ENCODE data around the gene PLAGL2. TPM values are rescaled to one million over a fixed set of nuclear protein-coding genes. Genes with fewer than 3 reads are reported as not detected.

PLAGL2 gene
- total RNA-seq, 1 experiment from 2014 or later, result 8.5 TPM

DNA sequence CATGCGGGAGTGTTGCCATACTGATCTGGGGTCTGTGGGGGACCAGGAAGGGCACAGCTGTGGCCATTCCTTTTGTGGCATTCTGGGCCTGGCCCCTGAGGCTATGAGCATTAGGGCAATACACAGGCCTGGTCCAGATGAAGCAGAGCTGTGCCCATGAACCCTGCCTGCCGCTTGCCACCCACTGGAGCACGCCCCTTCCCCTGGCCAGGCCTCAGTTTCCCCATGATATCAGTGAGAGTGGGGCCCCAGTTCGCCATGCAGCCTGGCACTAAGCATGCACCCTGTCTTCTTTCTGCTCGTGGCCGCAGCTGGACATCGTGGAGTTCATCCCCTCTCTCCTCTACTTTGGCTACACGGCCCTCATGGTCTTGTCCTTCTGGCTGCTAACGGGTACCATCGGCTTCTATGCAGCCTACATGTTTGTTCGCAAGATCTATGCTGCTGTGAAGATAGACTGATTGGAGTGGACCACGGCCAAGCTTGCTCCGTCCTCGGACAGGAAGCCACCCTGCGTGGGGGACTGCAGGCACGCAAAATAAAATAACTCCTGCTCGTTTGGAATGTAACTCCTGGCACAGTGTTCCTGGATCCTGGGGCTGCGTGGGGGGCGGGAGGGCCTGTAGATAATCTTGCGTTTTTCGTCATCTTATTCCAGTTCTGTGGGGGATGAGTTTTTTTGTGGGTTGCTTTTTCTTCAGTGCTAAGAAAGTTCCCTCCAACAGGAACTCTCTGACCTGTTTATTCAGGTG lies 42.4 kb downstream of the PLAGL2 start:
- H3K36me3 ChIP-seq (replicated peaks; ENCODE audit: control insufficient read depth, insufficient read depth, low read length), result peaks cover 47% of the 10 kb centered on the region
- H3K27me3 ChIP-seq (ENCODE audit: control insufficient read depth, insufficient read depth, low read length), result no peaks in the 10 kb centered on the region
- no peak overlapping the region for H3K4me3 ChIP-seq (ENCODE audit: insufficient read depth, low read depth, low read length)
- no peak for DNase-seq

GRCh38 chr20:32163951-32164350 lies 43.6 kb downstream of the PLAGL2 start:
- DNase-seq, result no peak
- H3K27me3 ChIP-seq (ENCODE audit: control insufficient read depth, insufficient read depth, low read length), result no peaks in the 10 kb centered on the region
- H3K4me3 ChIP-seq (ENCODE audit: insufficient read depth, low read depth, low read length), result no peak overlapping the region
- H3K36me3 ChIP-seq (replicated peaks; ENCODE audit: control insufficient read depth, insufficient read depth, low read length), result peaks cover 58% of the 10 kb centered on the region

- H3K36me3 ChIP-seq (replicated peaks; ENCODE audit: control insufficient read depth, insufficient read depth, low read length), result peaks cover 71% of the 10 kb centered on the region
- H3K4me3 ChIP-seq (ENCODE audit: insufficient read depth, low read depth, low read length), result no peak overlapping the region
- no peaks in the 10 kb centered on the region for H3K27me3 ChIP-seq (ENCODE audit: control insufficient read depth, insufficient read depth, low read length)
- DNase-seq, result no peak
These were observed 45.2 kb downstream of the PLAGL2 start for GRCh38 chr20:32162351-32162750.

- Histone ChIP-seq H3K36me3 (replicated peaks; ENCODE audit: control insufficient read depth, insufficient read depth, low read length) (peaks cover 62% of the 10 kb centered on the region), H3K4me3 (ENCODE audit: insufficient read depth, low read depth, low read length) (no peak overlapping the region), H3K27me3 (ENCODE audit: control insufficient read depth, insufficient read depth, low read length) (no peaks in the 10 kb centered on the region)
- DNase-seq, result peak; percentile 32
These were observed 47.2 kb downstream of the PLAGL2 start for GRCh38 chr20:32160341-32160740.

GRCh38 chr20:32159766-32160221 lies 47.7 kb downstream of the PLAGL2 start:
- no peak overlapping the region for H3K4me3 ChIP-seq (ENCODE audit: insufficient read depth, low read depth, low read length)

DNA sequence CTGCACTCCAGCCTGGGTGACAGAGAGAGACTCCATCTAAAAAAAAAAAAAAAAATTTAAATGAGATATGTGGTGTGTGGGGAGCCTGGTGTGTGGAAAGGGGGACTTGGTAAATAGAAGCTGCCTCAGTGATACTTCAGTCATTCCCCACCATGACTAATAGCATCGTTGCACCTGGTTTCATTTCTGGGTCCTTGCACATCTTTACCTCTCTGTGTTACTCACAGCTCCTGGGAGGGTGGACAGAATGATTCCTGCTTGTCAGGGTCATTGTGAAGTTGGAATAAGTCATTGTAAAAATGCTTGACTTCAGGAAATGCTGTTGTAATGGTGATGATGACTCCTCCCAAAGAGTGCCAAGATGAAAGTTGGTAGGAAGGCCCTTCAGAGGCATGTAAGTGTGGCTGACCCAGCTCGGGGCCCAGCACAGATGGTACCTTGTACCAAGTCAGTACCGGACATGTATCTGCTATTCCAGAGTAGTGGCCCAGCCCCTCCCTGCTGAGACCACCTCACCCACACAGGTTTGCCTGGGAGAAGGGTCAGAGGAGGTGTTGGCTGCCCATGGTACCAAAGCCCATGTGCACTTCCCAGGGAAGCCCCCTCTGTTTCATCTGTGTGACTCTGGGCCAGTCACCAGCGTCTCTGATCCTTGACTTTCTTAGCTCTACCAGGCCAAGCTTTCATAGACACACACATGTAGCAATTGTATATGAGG lies 48.4 kb downstream of the PLAGL2 start:
- no peaks in the 10 kb centered on the region for H3K27me3 ChIP-seq (ENCODE audit: control insufficient read depth, insufficient read depth, low read length)
- no peak overlapping the region for H3K4me3 ChIP-seq (ENCODE audit: insufficient read depth, low read depth, low read length)
- H3K36me3 ChIP-seq (replicated peaks; ENCODE audit: control insufficient read depth, insufficient read depth, low read length), result peaks cover 57% of the 10 kb centered on the region
- peak; percentile 13 for DNase-seq

More at GRCh38 chr20:32159766-32160221, 47.7 kb downstream of the PLAGL2 start:
- Histone ChIP-seq H3K36me3 (replicated peaks; ENCODE audit: control insufficient read depth, insufficient read depth, low read length) (peaks cover 62% of the 10 kb centered on the region), H3K27me3 (ENCODE audit: control insufficient read depth, insufficient read depth, low read length) (no peaks in the 10 kb centered on the region)
- DNase-seq, result peak; percentile 33

- no peak overlapping the region for H3K4me3 ChIP-seq (ENCODE audit: insufficient read depth, low read depth, low read length)
- peaks cover 59% of the 10 kb centered on the region for H3K36me3 ChIP-seq (replicated peaks; ENCODE audit: control insufficient read depth, insufficient read depth, low read length)
- no peak for DNase-seq
- H3K27me3 ChIP-seq (ENCODE audit: control insufficient read depth, insufficient read depth, low read length), result no peaks in the 10 kb centered on the region
These were observed 49.2 kb downstream of the PLAGL2 start for GRCh38 chr20:32158351-32158750.

- DNase-seq, result no peak
- Histone ChIP-seq H3K36me3 (replicated peaks; ENCODE audit: control insufficient read depth, insufficient read depth, low read length) (peaks cover 61% of the 10 kb centered on the region), H3K4me3 (ENCODE audit: insufficient read depth, low read depth, low read length) (no peak overlapping the region), H3K27me3 (ENCODE audit: control insufficient read depth, insufficient read depth, low read length) (no peaks in the 10 kb centered on the region)
These were observed 49.9 kb downstream of the PLAGL2 start for GRCh38 chr20:32157611-32158010.

DNA sequence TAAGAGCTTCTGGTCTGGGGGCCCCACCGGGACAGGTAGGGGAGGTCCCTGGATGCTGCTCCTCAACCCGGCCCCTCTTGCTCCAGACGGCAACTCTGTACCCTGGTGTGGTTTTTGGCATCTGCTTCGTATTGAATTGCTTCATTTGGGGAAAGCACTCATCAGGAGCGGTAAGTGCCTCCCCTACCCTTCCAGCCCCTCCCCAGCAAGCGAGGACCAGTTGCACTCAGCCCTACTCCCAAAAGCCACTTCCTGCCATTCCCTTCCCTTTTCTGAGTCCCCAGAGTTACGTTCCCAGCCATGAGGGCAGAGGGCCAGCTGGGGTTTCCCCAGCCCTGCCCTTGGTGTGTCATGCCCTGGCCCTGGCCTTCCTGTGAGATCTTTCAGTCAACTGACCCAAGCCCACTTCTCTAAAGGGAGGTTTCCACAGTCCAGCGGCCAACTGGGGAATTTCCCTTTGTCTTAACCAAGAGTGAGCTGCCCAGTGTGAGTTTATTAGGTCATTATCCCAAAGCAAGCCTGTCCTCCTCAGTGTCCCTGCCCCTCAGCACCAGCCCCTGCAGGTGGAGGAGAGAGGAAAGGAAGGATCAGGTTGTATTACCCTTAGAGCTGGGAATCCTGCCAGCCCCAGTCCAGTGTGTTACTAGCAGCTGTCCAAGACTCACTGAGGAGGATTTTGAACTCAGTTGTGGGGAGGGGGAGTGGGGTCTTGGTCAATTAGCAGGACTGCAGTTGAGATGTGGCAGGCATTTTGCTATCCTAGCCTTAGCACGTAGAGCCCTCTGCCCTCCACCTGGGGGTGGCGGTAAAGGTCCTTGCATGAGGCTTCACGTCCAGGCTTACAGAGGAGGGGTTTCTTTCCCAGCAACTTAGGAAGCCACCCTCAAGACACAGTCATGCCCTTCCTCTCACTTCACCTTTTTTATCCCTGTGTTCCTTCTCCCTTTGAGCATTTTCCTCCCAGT lies 52.2 kb downstream of the PLAGL2 start:
- peak; percentile 90 for DNase-seq
- no peak overlapping the region for H3K4me3 ChIP-seq (ENCODE audit: insufficient read depth, low read depth, low read length)
- H3K27me3 ChIP-seq (ENCODE audit: control insufficient read depth, insufficient read depth, low read length), result no peaks in the 10 kb centered on the region
- peaks cover 55% of the 10 kb centered on the region for H3K36me3 ChIP-seq (replicated peaks; ENCODE audit: control insufficient read depth, insufficient read depth, low read length)

GRCh38 chr20:32153771-32154170 lies 53.8 kb downstream of the PLAGL2 start:
- DNase-seq, result no peak
- Histone ChIP-seq H3K36me3 (replicated peaks; ENCODE audit: control insufficient read depth, insufficient read depth, low read length) (peaks cover 55% of the 10 kb centered on the region), H3K4me3 (ENCODE audit: insufficient read depth, low read depth, low read length) (no peak overlapping the region)

GRCh38 chr20:32153156-32153665 lies 54.3 kb downstream of the PLAGL2 start:
- no peak for DNase-seq
- no peaks in the 10 kb centered on the region for H3K27me3 ChIP-seq (ENCODE audit: control insufficient read depth, insufficient read depth, low read length)
- H3K36me3 ChIP-seq (replicated peaks; ENCODE audit: control insufficient read depth, insufficient read depth, low read length), result peaks cover 52% of the 10 kb centered on the region
- H3K4me3 ChIP-seq (ENCODE audit: insufficient read depth, low read depth, low read length), result no peak overlapping the region

More at GRCh38 chr20:32153771-32154170, 53.8 kb downstream of the PLAGL2 start:
- H3K27me3 ChIP-seq (ENCODE audit: control insufficient read depth, insufficient read depth, low read length), result no peaks in the 10 kb centered on the region

DNA sequence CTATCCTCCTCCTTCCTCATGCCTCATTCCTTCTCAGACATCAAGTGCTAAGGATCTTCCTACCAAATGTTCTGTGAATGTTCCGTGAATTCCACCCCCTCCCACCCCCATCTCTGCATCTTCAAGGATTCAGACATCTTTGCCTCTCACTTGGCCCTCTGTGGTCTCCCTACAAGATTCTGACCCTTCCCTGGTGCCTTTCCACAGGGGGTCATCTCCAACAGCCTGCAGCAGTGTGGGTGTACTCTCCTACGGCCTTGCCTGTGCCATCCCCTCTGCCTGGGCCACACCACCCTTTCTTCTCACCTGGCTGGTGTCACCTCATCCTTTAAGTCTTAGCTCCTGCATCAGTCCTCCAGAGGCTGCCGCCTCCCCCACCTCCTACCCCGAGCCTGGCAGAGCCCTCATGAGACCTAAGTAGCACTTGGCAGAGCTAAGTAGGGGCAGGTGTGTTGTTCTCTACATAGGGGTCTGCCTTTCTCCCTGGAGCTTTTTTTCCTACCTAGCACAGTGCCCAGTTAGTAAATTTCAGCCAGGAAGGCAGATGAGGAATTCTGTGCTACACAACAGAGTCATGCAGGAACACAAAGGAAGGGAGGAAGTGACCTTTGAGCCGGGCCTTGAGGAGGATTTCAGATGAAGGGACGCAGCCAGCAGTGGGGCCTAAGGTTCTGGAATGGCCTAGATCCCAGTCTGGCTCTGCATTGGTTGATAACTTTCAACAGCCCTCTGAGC lies 55.0 kb downstream of the PLAGL2 start:
- Histone ChIP-seq H3K27me3 (ENCODE audit: control insufficient read depth, insufficient read depth, low read length) (no peaks in the 10 kb centered on the region), H3K4me3 (ENCODE audit: insufficient read depth, low read depth, low read length) (no peak overlapping the region), H3K36me3 (replicated peaks; ENCODE audit: control insufficient read depth, insufficient read depth, low read length) (peaks cover 45% of the 10 kb centered on the region)
- DNase-seq, result no peak

DNA sequence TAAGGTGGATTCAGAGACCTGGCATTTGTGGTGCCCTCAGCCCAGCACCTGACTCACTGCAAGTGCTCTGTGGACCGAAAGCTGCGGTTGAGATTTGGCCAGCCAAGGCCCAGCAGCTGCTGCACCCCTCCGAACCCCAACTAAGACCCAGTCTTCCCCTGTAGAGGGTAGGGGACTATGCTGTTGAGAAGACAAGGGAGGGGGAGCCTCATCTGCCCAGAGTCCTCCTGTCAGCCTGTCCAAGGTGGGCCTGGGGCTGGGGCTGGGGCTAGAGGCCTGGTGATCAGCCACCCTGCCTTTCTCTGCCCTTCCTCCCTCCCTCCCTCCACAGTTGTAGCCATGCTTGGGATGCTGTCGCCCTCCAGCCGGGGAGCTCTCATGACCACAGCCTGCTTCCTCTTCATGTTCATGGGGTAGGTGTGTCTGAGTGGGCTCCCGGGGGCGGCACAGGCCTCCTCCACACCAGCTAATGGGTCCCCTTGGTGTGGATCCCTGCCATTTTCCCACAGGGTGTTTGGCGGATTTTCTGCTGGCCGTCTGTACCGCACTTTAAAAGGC lies 57.2 kb downstream of the PLAGL2 start:
- no peak for DNase-seq
- Histone ChIP-seq H3K27me3 (ENCODE audit: control insufficient read depth, insufficient read depth, low read length) (no peaks in the 10 kb centered on the region), H3K4me3 (ENCODE audit: insufficient read depth, low read depth, low read length) (no peak overlapping the region), H3K36me3 (replicated peaks; ENCODE audit: control insufficient read depth, insufficient read depth, low read length) (peaks cover 55% of the 10 kb centered on the region)
